CD4-positive, alpha-beta memory T cell (primary cell): ENCODE data around the gene MRPL1. TPM values are rescaled to one million over a fixed set of nuclear protein-coding genes. Genes with fewer than 3 reads are reported as not detected.
A peak's percentile ranks its signal among the peaks of the same experiment; 100 is the strongest.

Source experiments
- CTCF ChIA-PET: fragments of 350-600 bp; sonication (Branson Sonifier 250); formaldehyde crosslinking; loops from one replicate; lab custom pipeline; 2021; ENCODE audit warnings: inconsistent platforms; ENCODE audit not compliant: partially characterized antibody; lab: Charles Lee
- POLR2A ChIA-PET: fragments of 350-600 bp; sonication (Branson Sonifier 250); formaldehyde crosslinking; loops from one replicate; lab custom pipeline; 2021; ENCODE audit not compliant: partially characterized antibody; lab: Charles Lee
- DNase-seq, 5 donors: peaks; one replicate each; pipeline versions ENCODE4 v3.0.0 to v3.0.0-alpha.2; 2020 to 2022; ENCODE audit warnings: mixed read lengths in 1 of 5
- H3K27ac ChIP-seq: one replicate; pipeline ENCODE4 v1.7.0; 2013; ENCODE audit warnings: low read depth, low read length
- H3K27me3 ChIP-seq: 2 replicates; pipeline ENCODE4 v1.7.0; 2013; ENCODE audit warnings: mild to moderate bottlenecking, low read length, moderate library complexity; ENCODE audit not compliant: insufficient read depth
- H3K36me3 ChIP-seq: 2 replicates; pipeline ENCODE4 v1.7.0; 2013; ENCODE audit warnings: mild to moderate bottlenecking, low read length, moderate library complexity; ENCODE audit not compliant: insufficient read depth
- H3K4me1 ChIP-seq: 2 replicates; pipeline ENCODE4 v1.7.0; 2013; ENCODE audit warnings: mild to moderate bottlenecking, low read length, moderate library complexity; ENCODE audit not compliant: insufficient read depth
- H3K4me3 ChIP-seq, 2 donors: one replicate each; pipeline ENCODE4 v1.7.0; 2013; ENCODE audit warnings: low read length in 2 of 2, mild to moderate bottlenecking in 1 of 2
- H3K9me3 ChIP-seq, 2 donors: one replicate each; pipeline ENCODE4 v1.7.0; 2013; ENCODE audit warnings: low read length in 2 of 2, control low read depth in 1 of 2; ENCODE audit not compliant: control insufficient read depth in 1 of 2
- H3K27ac Mint-ChIP-seq, 7 donors: one replicate each; pipeline ENCODE4 v1.8.0; 2020 to 2021; ENCODE audit warnings: mixed read lengths in 7 of 7, mild to moderate bottlenecking in 6 of 7, inconsistent platforms in 3 of 7, moderate library complexity in 3 of 7
- H3K27me3 Mint-ChIP-seq, 2 donors: one replicate each; pipeline ENCODE4 v1.8.0; 2020 to 2021; ENCODE audit warnings: mixed read lengths in 2 of 2
- H3K36me3 Mint-ChIP-seq, 2 donors: one replicate each; pipeline ENCODE4 v1.8.0; 2020 to 2021; ENCODE audit warnings: mixed read lengths in 2 of 2, inconsistent platforms in 1 of 2, mild to moderate bottlenecking in 1 of 2
- H3K4me1 Mint-ChIP-seq, 4 donors: one replicate each; pipeline ENCODE4 v1.8.0; 2020 to 2021; ENCODE audit warnings: mixed read lengths in 4 of 4, mild to moderate bottlenecking in 1 of 4
- H3K4me3 Mint-ChIP-seq, 8 donors: one replicate each; pipeline ENCODE4 v1.8.0; 2020 to 2021; ENCODE audit warnings: mixed read lengths in 8 of 8, mild to moderate bottlenecking in 7 of 8, moderate library complexity in 6 of 8, inconsistent platforms in 3 of 8
- H3K9me3 Mint-ChIP-seq, 8 donors: one replicate each; pipeline ENCODE4 v1.8.0; 2020 to 2021; ENCODE audit warnings: mixed read lengths in 8 of 8, mild to moderate bottlenecking in 5 of 8, inconsistent platforms in 3 of 8, moderate library complexity in 1 of 8
- intact Hi-C: fragments of 100-400 bp; cut with micrococcal nuclease; formaldehyde crosslinking; loops from one replicate; pipeline ENCODE4 v1.15.1; 2023
- polyA plus RNA-seq, 2 donors: library from polyadenylated mRNA; unstranded; fragments of 300-500 nt; fragmentation: Illumina TruSeq; gene quantifications; one replicate each; pipeline ENCODE4 v1.2.3, GENCODE V29; 2021
- total RNA-seq, 2 experiments: library from RNA; stranded (reverse); gene quantifications; one replicate each; pipeline ENCODE4 v1.2.3, GENCODE V29; 2021

The MRPL1 gene
- total and polyA plus RNA-seq, 4 experiments from 2014 or later = 18.6 to 46.4 (median 25.0) TPM

GRCh38 chr4:77877771-77878565 is 15.3 kb downstream of the MRPL1 start:
- Mint-ChIP-seq H3K4me3 (no peak overlapping the region), H3K4me1 (peaks cover 12 to 29% (median 16%) of the 10 kb centered on the region in 4 donors), H3K9me3 (no peaks in the 10 kb centered on the region), H3K27me3 (no peaks in the 10 kb centered on the region), H3K36me3 (peaks cover 33 to 46% of the 10 kb centered on the region in 2 donors), H3K27ac (peak overlapping the region in 2 of 7 donors; percentile 42 to 48)
- ChIA-PET POLR2A (interaction anchor here (1.7 to 1.8 kb wide), 2 partner anchors 16 to 58 kb away, joined by 7 to 8 read pairs; partner anchors contain the start of gene MRPL1), CTCF (no interaction called here)
- H3K36me3 ChIP-seq = peaks cover 14% of the 10 kb centered on the region
- H3K9me3 ChIP-seq = no peaks in the 10 kb centered on the region
- H3K4me1 ChIP-seq = no peaks in the 10 kb centered on the region
- DNase-seq = no peak
- no peaks in the 10 kb centered on the region for H3K27me3 ChIP-seq
- intact Hi-C loops = no loop called here
- no peak overlapping the region for H3K4me3 ChIP-seq
- H3K27ac ChIP-seq = no peak overlapping the region

- H3K9me3 Mint-ChIP-seq = no peaks in the 10 kb centered on the region
- CTCF ChIA-PET = no interaction called here
- H3K4me3 ChIP-seq = no peak overlapping the region
- no peak for DNase-seq
- no peak overlapping the region for H3K27ac ChIP-seq
- POLR2A ChIA-PET = interaction anchor here (1.1 kb wide), 1 partner anchor 18 kb away, joined by 3 read pairs; the partner anchor contains the start of gene MRPL1
- no peaks in the 10 kb centered on the region for H3K27me3 Mint-ChIP-seq
- H3K4me1 Mint-ChIP-seq = peaks cover 12 to 24% (median 15%) of the 10 kb centered on the region in 4 donors
- H3K27ac Mint-ChIP-seq = peak overlapping the region in 1 of 7 donors; percentile 54
- H3K9me3 ChIP-seq = no peaks in the 10 kb centered on the region
- no peak overlapping the region for H3K4me3 Mint-ChIP-seq
- no peaks in the 10 kb centered on the region for H3K4me1 ChIP-seq
- H3K36me3 ChIP-seq = peaks cover 14% of the 10 kb centered on the region
- intact Hi-C loops = no loop called here
- H3K36me3 Mint-ChIP-seq = peaks cover 28 to 39% of the 10 kb centered on the region in 2 donors
- H3K27me3 ChIP-seq = no peaks in the 10 kb centered on the region
Measured at GRCh38 chr4:77880784-77881183, 18.2 kb downstream of the MRPL1 start.

- Histone ChIP-seq H3K27ac (no peak overlapping the region), H3K9me3 (no peaks in the 10 kb centered on the region), H3K27me3 (no peaks in the 10 kb centered on the region), H3K4me1 (no peaks in the 10 kb centered on the region), H3K4me3 (no peak overlapping the region), H3K36me3 (peaks cover 14% of the 10 kb centered on the region)
- no peaks in the 10 kb centered on the region for H3K27me3 Mint-ChIP-seq
- H3K36me3 Mint-ChIP-seq = peaks cover 28 to 43% of the 10 kb centered on the region in 2 donors
- no peak for DNase-seq
- ChIA-PET POLR2A (interaction anchor here (1.1 kb wide), 1 partner anchor 19 kb away, joined by 3 read pairs; the partner anchor contains the start of gene MRPL1), CTCF (no interaction called here)
- peak overlapping the region in 5 of 7 donors; percentile 32 to 69 (median 48) for H3K27ac Mint-ChIP-seq
- peaks cover 12 to 24% (median 14%) of the 10 kb centered on the region in 4 donors for H3K4me1 Mint-ChIP-seq
- H3K4me3 Mint-ChIP-seq = no peak overlapping the region
- H3K9me3 Mint-ChIP-seq = no peaks in the 10 kb centered on the region
- intact Hi-C loops = no loop called here
Measured at GRCh38 chr4:77881460-77882295, 19.0 kb downstream of the MRPL1 start.

- DNase-seq = no peak
- H3K4me3 ChIP-seq = no peak overlapping the region
- H3K27ac ChIP-seq = no peak overlapping the region
- no peaks in the 10 kb centered on the region for H3K36me3 ChIP-seq
- Mint-ChIP-seq H3K4me1 (peaks cover 0 to 9% (median 6%) of the 10 kb centered on the region in 4 donors), H3K27me3 (no peaks in the 10 kb centered on the region), H3K27ac (peak overlapping the region in 2 of 7 donors; percentile 24 to 47), H3K9me3 (no peaks in the 10 kb centered on the region), H3K36me3 (peaks cover 45 to 63% of the 10 kb centered on the region in 2 donors), H3K4me3 (peak overlapping the region in 1 of 8 donors; percentile 3)
- H3K27me3 ChIP-seq = no peaks in the 10 kb centered on the region
- POLR2A ChIA-PET = no interaction called here
- intact Hi-C loops = no loop called here
- CTCF ChIA-PET = no interaction called here
- no peaks in the 10 kb centered on the region for H3K9me3 ChIP-seq
- H3K4me1 ChIP-seq = peaks cover 10% of the 10 kb centered on the region
Measured at GRCh38 chr4:77893451-77893850, 30.8 kb downstream of the MRPL1 start.

- H3K36me3 Mint-ChIP-seq = peaks cover 45 to 49% of the 10 kb centered on the region in 2 donors
- DNase-seq = no peak
- no peaks in the 10 kb centered on the region for H3K27me3 ChIP-seq
- no peak overlapping the region for H3K4me3 ChIP-seq
- peak overlapping the region in 2 of 7 donors; percentile 12 to 33 for H3K27ac Mint-ChIP-seq
- no peaks in the 10 kb centered on the region for H3K36me3 ChIP-seq
- ChIA-PET POLR2A (no interaction called here), CTCF (no interaction called here)
- no peak overlapping the region for H3K27ac ChIP-seq
- no peaks in the 10 kb centered on the region for H3K9me3 ChIP-seq
- peaks cover 0 to 1% (median 0%) of the 10 kb centered on the region in 8 donors for H3K9me3 Mint-ChIP-seq
- peaks cover 6 to 17% (median 12%) of the 10 kb centered on the region in 4 donors for H3K4me1 Mint-ChIP-seq
- H3K4me1 ChIP-seq = no peaks in the 10 kb centered on the region
- intact Hi-C loops = no loop called here
- peak overlapping the region in 1 of 8 donors; percentile 43 for H3K4me3 Mint-ChIP-seq
- H3K27me3 Mint-ChIP-seq = no peaks in the 10 kb centered on the region
Measured at GRCh38 chr4:77899607-77900006, 37.0 kb downstream of the MRPL1 start.

- H3K4me3 Mint-ChIP-seq = no peak overlapping the region
- Histone ChIP-seq H3K36me3 (no peaks in the 10 kb centered on the region), H3K27me3 (no peaks in the 10 kb centered on the region), H3K4me1 (no peaks in the 10 kb centered on the region), H3K4me3 (no peak overlapping the region), H3K9me3 (no peaks in the 10 kb centered on the region), H3K27ac (no peak overlapping the region)
- ChIA-PET CTCF (interaction anchor here (1.1 kb wide), 1 partner anchor 85 kb away, joined by 4 read pairs; no protein-coding TSS in a partner anchor), POLR2A (no interaction called here)
- no peak for DNase-seq
- intact Hi-C loops = no loop called here
- H3K27ac Mint-ChIP-seq = no peak overlapping the region
- no peaks in the 10 kb centered on the region for H3K27me3 Mint-ChIP-seq
- peaks cover 0 to 1% (median 0%) of the 10 kb centered on the region in 8 donors for H3K9me3 Mint-ChIP-seq
- H3K4me1 Mint-ChIP-seq = peaks cover 6 to 12% (median 10%) of the 10 kb centered on the region in 4 donors
- H3K36me3 Mint-ChIP-seq = peaks cover 43 to 49% of the 10 kb centered on the region in 2 donors
Measured at GRCh38 chr4:77903186-77903585, 40.6 kb downstream of the MRPL1 start.
